GM18909 (cell line): ENCODE results near the gene PPP1R1A.

ENCODE experiments used
- ATAC-seq: cut with Tn5 transposase; IDR thresholded peaks from one replicate; pipeline ENCODE4 v1.9.1; 2021; ENCODE audit warnings: mild to moderate bottlenecking; ENCODE audit not compliant: unreplicated experiment, poor library complexity

The PPP1R1A gene, protein sequence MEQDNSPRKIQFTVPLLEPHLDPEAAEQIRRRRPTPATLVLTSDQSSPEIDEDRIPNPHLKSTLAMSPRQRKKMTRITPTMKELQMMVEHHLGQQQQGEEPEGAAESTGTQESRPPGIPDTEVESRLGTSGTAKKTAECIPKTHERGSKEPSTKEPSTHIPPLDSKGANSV

DNA sequence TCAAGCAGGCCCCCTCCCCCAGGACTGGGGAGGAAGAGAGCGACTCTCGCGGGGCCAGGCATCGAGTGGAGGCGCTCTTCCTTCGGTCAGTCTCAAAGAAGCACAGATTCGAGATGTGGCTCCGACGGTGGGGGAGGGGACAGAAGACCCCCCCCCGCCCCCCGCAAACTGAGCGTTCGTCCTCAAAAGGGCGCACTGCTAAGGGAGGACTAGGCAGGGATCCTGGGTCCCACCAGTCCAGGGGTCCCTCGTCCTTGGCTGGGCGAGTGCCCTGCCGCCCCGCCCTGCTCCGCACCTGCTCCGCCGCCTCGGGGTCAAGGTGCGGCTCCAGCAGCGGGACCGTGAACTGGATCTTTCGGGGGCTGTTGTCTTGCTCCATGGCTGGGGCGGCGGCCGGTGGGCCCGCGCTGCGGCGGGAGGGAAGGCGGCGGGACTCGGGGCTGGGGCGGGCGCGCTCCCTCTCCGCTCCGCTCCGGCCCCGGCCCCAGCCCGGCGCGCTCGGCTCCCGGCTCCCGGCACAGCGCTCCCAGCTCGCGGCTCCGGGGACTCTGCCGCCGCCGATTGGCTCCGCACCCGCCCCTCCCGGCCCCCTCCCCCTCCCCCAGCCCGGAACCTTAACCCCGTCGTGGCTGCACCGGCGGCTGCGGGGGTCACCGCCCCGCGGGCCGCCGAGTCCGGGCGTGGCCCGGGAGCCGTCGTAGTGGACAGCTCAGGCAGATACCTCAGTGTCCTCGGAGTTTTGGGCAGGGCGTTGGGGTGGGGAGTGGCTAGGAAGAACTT is at the start of gene PPP1R1A:
Gene PPP1R1A (minus strand): TSS at position 550 of the 780 bp plus-strand sequence. CDS start 171 bp downstream, at position 379.
- no peak for ATAC-seq

GRCh38 chr12:54634795-54635194 is 46.3 kb upstream of the PPP1R1A start, which contains the start of gene LACRT:
Gene LACRT, minus strand, starts transcription at chr12:54634895. Its CDS starts 54 bp downstream, at chr12:54634841.
- ATAC-seq = no peak

DNA sequence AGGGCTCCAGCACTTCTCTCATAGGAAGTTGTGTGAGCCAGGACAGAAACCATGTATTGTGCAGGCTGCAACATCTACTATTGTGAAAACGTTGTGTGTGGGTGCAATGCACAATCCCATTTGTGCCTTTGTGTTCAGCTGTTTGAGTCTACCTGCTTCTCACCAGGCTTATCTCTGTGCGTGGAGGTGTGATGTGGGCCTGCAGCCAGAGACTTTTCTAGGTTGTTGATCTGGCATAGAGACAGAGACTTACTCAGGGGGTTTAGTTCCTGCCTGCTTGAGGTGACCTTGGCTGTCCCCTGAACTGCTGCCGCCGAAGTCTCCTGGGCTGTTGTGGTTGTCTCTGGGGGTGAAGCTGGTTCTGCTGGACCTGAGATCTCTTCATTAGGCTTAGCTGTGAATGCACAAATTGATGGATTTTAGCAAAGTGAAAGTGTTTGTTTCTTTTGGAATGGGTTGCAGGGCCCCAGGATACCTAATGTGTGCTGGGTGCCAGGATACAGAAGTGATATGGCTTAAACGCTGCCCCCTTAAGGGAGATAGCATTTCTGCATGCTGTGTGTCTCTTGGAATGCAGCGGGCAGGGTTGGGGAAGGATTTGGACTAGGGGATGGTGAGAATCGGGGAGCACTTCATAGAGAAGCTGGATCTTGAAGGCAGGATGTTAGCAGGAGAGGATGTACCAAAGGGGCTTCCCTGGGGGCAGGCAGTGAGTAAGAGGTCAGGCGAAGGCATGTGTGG is 43.7 kb upstream of the PPP1R1A start:
- ATAC-seq = no peak

DNA sequence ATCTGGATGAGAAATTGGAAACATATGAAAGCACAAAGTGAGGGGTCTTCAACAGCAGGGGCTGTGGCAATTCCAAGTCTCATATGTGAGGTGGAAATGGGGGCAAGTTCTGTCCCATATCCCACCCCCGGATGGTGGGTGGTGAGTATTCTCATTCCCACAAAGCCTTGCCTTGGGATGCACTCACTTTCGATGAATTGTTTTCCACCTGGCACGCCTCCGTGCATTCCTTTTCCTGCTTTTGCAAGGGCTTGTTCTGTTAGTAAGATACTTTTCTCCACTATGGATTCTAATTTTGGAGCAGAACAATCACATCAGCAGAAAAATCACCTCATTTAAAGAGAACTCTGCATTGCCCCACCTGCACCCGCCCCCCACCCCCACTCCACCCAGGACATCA is 43.1 kb upstream of the PPP1R1A start:
- ATAC-seq = no peak

DNA sequence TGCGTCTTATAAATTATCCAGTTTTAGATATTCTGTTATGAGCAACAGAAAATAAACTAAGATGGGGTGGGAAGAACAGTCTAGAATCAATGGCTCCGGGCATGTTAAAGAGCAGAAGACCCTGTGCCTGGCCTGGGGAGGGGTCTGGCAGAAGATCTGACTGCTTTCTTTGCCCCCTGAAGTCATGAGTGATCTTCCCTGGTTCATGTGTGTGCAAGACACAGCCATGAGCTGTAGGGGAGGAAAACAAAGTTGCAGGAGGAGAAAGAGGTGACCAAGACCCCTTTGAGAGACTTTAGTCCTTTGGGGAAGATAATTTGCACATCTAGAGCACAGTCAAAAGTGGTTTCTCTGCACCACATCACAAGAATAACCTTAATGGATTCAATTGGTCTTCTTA is 41.5 kb upstream of the PPP1R1A start:
- ATAC-seq = no peak

GRCh38 chr12:54628186-54628846 is 39.9 kb upstream of the PPP1R1A start:
- ATAC-seq = no peak

DNA sequence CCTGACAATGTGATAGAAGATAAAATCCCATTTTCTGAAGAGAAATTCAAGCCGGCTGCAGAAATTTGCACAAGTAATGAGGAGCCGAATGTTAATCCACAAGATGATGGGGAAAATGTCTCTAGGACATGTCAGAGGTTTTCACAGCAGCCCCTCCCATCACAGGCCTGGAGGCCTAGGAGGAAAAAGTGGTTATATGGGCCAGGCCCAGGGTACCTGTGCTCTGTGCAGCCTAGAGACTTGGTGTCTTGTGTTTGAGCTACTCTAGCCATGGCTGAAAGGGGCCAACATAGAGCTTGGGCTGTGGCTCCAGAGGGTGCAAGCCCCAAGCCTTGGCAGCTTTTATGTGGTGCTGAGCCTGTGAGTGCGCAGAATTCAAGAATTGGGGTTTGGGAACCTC is 38.8 kb upstream of the PPP1R1A start:
- no peak for ATAC-seq

- no peak for ATAC-seq
Observed at GRCh38 chr12:54625598-54625997, 37.1 kb upstream of the PPP1R1A start.

DNA sequence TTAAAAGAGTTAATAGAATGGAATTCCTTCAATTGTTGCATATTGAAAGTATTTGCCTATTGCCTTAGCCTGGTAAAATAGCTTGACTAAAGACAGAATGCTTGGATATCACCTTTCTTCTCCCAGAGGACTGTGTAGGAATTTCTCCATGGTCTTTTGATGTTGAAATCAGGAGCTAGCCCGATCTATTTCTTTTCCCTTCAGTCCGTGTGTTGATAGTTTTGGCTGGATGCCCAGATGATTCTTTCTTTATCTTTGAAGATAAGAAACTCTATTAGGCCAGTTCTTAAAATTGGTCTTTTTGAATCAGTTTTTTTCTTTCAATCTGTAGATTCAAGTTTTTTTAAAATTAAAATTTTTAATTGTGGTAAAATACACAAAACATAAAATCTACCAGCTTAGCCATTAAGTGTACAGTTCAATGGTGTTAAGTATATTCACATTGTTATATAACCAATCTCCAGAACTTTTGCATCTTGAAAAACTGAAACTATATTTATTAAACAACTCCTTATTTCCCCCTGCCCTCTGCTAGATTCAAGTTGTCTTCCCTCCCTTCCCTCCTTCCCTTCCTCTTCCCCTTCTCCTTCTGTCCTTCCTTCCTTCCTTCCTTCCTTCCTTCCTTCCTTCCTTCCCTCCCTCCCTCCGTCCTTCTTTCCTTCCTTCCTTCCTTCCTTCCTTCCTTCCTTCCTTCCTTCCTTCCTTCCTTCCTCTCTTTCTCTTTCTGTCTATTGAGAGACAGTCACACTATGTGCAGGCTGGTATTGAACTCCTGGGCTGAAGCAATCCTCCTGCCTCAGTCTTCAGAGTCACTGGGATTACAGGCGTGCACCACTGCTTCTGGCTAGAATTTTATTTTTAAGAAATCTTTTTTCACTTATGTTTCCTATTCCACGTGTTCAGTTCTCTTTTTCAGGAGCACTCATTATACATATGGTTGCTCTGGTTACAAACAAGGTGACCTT is 36.1 kb upstream of the PPP1R1A start:
- ATAC-seq = no peak

DNA sequence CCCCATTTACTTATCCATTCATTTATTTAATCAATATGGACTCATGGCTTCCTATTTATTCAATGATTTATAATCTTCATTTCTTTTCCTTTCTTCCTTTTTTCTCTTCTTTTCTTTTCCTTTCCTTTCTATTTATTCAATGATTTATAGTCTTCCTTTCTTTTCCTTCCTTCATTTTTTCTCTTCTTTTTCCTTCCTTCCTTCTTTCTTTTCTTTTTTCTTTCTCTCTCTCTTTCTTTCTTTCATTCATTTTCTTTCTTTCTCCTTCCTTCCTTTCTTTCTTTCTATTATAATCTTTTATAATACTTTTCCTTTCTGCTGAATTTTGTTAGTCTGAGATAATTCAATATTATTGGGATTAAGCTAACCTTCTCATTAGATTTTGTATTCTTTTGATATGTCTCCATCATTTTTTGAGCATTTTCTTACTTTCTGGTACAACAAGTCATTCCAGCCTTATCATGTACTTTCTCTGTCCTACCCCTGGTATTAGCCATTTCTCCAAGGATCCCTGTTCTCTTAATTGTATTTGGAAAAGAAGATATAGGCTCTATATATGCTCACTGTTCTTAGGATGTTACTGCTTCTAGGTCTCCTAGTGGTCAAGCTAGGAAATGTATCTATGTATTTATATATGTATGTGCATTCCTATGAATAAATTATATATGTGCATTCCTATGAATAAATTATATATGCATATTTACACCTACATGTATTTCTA is 34.2 kb upstream of the PPP1R1A start:
- ATAC-seq = no peak

DNA sequence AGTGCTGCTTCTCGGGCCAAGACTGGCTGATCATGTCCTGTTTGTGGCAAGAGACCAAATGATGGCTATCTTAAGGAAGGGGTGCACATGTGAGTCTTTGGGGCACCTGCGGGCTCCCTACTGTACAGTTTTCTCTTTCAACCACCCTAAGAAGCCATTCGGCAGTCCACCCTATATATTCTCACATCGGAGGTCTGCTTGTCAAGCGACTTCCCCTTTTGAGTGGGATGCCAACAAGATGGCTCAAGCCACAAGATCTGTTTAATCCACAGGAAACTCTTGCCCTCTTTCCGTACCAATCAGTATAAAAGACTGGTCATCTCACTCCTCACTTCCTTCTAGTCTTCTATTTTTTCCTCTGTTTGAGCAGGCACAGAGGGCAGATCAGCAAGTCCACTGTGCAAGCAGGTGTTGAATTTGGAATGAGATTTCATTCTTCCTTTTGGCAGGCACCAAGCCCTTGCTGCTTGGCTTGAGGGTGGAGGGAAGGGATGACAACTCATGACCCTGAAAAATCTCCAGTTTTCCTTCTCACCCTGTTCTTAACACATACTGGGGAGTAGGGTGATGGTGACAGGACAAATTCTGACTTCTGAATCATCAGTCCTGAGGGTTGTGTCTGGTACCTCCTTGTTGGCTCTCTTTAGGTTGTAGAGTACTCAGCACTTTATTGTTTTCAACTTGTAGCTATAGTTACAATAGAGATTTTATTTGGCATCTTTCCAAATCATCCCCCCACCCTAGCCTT is 28.6 kb upstream of the PPP1R1A start:
- ATAC-seq = no peak

- ATAC-seq = no peak
Observed at GRCh38 chr12:54612225-54612750, 23.8 kb upstream of the PPP1R1A start.

GRCh38 chr12:54611715-54612149 is 23.3 kb upstream of the PPP1R1A start:
- ATAC-seq = no peak

DNA sequence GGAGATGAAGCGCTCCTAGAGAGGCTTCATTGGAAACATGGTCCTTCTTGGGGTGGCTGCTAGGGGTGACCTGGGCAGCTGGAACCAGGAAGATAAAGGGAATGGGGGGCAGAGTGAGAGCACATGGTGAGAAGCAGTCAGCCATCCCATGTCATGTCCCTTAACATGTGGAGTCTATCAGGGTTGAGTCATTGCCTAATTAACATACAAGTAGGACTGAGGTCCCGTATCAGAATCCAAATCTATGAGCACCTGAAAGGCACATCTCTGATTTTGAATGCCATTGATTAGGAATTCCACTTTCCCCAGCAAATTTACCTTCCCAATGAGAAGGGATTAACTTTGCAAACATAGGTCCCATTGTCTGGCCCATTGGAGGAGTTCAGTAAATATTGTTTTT is 20.3 kb upstream of the PPP1R1A start:
- no peak for ATAC-seq

GRCh38 chr12:54608156-54608555 is 19.7 kb upstream of the PPP1R1A start:
- no peak for ATAC-seq

GRCh38 chr12:54606556-54606955 is 18.1 kb upstream of the PPP1R1A start:
- no peak for ATAC-seq

DNA sequence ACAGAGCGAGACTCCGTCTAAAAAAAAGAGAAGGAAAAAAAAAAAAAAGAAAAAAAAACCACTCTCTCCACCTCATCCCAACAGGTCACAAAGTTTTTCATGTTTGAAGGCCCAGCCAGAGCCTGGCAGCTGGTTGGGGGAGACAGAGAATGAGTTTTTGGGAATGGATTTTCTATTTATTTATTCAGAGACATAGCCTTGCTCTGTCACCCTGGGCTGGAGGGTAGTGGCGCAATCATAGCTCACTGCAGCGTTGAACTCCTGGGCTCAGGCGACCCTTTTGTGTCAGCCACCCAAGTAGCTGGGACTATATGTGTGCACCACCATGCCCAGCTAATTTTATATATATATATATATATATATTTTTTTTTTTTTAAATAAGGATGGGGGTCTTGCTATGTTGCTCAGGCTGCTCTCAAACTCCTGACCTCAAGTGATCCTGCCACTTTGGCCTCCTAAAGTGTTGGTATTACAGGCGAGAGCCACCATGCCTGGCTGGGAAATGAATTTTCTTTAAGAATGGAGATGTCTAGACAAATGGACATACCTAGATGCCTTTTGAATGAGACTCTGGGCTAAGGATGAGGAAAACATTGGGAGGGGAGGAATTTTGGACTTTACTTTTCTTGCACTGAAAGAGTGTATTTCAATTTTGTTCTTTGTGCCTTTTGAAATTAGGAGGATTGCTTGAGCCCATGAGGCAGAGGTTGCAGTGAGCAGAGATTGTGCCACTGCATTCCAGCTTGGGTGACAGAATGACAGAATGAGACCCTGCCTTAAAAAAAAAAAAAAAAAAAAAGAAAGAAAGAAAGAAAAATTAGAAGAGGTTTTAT is 16.9 kb upstream of the PPP1R1A start:
- ATAC-seq = no peak
